Mononuclear cell (primary cell): ENCODE data around the gene CLPTM1L. TPM values are rescaled to one million over a fixed set of nuclear protein-coding genes. Genes with fewer than 3 reads are reported as not detected.
"Not testable (repeated sequence)": the region's sequence is repeated elsewhere in the genome, so short reads cannot be mapped to it uniquely, and the experiment has no call there.

Experiments
- H3K27me3 ChIP-seq: 2 replicates; pipeline ENCODE4 v1.6.0; 2011; ENCODE audit warnings: low read length, control low read depth; ENCODE audit not compliant: insufficient read depth
- H3K4me1 ChIP-seq: 2 replicates; pipeline ENCODE4 v1.5.1; 2011; ENCODE audit warnings: mild to moderate bottlenecking, low read length, control low read depth; ENCODE audit not compliant: insufficient read depth
- H3K4me3 ChIP-seq: 2 replicates; pipeline ENCODE4 v1.5.1; 2011; ENCODE audit warnings: mild to moderate bottlenecking, low read length, moderate library complexity
- H3K9me3 ChIP-seq: 2 replicates; pipeline ENCODE4 v1.5.1; 2011; ENCODE audit warnings: low read depth, mild to moderate bottlenecking, control low read depth, low read length
- total RNA-seq: library from RNA; depleted of rRNA; stranded (reverse); fragments of >200 nt; gene quantifications from one replicate; pipeline ENCODE4 v1.2.3, GENCODE V29; 2012

CLPTM1L gene
- total RNA-seq, 1 donor = 46.8 TPM

GRCh38 chr5:1294206-1294834 lies 50.6 kb downstream of the CLPTM1L start:
- H3K9me3 ChIP-seq = no peaks in the 10 kb centered on the region
- peaks cover 8% of the 10 kb centered on the region for H3K4me1 ChIP-seq
- H3K4me3 ChIP-seq = no peak overlapping the region
- no peaks in the 10 kb centered on the region for H3K27me3 ChIP-seq

DNA sequence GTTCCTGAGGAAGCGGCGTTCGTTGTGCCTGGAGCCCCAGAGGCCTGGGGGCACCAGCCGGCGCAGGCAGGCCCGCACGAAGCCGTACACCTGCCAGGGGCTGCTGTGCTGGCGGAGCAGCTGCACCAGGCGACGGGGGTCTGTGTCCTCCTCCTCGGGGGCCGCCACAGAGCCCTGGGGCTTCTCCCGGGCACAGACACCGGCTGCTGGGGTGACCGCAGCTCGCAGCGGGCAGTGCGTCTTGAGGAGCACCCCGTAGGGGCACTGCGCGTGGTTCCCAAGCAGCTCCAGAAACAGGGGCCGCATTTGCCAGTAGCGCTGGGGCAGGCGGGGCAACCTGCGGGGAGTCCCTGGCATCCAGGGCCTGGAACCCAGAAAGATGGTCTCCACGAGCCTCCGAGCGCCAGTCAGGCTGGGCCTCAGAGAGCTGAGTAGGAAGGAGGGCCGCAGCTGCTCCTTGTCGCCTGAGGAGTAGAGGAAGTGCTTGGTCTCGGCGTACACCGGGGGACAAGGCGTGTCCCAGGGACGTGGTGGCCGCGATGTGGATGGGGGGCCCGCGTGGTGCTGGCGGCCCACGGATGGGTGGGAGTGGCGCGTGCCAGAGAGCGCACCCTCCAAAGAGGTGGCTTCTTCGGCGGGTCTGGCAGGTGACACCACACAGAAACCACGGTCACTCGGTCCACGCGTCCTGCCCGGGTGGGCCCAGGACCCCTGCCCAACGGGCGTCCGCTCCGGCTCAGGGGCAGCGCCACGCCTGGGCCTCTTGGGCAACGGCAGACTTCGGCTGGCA lies 51.3 kb downstream of the CLPTM1L start:
- Histone ChIP-seq H3K4me1 (peaks cover 8% of the 10 kb centered on the region), H3K4me3 (no peak overlapping the region), H3K9me3 (no peaks in the 10 kb centered on the region)

GRCh38 chr5:1292846-1293415 lies 52.0 kb downstream of the CLPTM1L start:
- no peak overlapping the region for H3K4me3 ChIP-seq
- no peaks in the 10 kb centered on the region for H3K9me3 ChIP-seq
- no peaks in the 10 kb centered on the region for H3K27me3 ChIP-seq
- peaks cover 8% of the 10 kb centered on the region for H3K4me1 ChIP-seq

More for the DNA sequence above, 51.3 kb downstream of the CLPTM1L start:
- no peaks in the 10 kb centered on the region for H3K27me3 ChIP-seq

- Histone ChIP-seq H3K9me3 (no peaks in the 10 kb centered on the region), H3K27me3 (no peaks in the 10 kb centered on the region), H3K4me3 (no peak overlapping the region), H3K4me1 (peaks cover 8% of the 10 kb centered on the region)
These were observed 52.8 kb downstream of the CLPTM1L start for GRCh38 chr5:1292139-1292538.

DNA sequence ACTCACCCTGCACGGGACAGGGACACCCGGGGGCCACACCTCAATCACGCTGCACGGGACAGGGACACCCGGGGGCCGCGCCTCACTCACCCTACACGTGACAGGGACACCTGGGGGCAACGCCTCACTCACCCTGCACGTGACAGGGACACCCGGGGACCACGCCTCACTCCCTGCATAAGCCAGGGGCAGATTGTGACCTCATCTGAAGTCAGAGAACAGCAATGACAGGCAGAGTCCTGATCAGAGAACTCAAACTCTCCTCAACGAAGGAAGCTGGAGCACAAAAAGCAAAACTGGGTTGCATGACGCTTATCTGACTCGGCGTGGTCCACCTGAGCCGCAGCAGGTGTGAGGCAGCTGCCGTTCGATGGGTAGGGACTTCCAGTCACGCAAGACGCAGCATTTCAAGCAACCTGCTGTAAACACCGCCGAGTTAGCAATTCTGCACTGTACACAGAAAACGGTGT lies 53.3 kb downstream of the CLPTM1L start:
- Histone ChIP-seq H3K4me1 (peaks cover 8% of the 10 kb centered on the region), H3K27me3 (no peaks in the 10 kb centered on the region), H3K4me3 (no peak overlapping the region), H3K9me3 (no peaks in the 10 kb centered on the region)

DNA sequence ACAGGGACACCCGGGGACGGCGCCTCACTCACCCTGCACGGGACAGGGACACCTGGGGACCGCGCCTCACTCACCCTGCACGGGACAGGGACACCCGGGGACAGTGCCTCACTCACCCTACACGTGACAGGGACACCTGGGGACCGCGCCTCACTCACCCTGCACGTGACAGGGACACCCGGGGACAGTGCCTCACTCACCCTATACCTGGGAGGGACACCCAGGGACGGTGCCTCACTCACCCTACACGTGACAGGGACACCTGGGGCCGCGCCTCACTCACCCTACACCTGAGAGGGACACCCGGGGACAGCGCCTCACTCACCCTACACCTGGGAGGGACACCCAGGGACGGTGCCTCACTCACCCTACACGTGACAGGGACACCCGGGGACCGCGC lies 53.9 kb downstream of the CLPTM1L start:
- not testable (repeated sequence) for H3K27me3 ChIP-seq, H3K9me3 ChIP-seq, H3K4me1 ChIP-seq, H3K4me3 ChIP-seq

DNA sequence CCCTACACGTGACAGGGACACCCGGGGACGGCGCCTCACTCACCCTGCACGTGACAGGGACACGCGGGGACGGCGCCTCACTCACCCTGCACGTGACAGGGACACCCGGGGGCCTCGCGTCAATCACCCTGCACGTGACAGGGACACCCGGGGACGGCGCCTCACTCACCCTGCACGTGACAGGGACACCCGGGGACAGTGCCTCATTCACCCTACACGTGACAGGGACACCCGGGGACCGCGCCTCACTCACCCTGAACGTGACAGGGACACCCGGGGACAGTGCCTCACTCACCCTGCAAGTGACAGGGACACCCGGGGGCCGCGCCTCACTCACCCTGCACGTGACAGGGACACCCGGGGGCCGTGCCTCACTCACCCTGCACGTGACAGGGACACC lies 55.3 kb downstream of the CLPTM1L start:
- not testable (repeated sequence) for H3K4me1 ChIP-seq, H3K9me3 ChIP-seq, H3K4me3 ChIP-seq, H3K27me3 ChIP-seq

DNA sequence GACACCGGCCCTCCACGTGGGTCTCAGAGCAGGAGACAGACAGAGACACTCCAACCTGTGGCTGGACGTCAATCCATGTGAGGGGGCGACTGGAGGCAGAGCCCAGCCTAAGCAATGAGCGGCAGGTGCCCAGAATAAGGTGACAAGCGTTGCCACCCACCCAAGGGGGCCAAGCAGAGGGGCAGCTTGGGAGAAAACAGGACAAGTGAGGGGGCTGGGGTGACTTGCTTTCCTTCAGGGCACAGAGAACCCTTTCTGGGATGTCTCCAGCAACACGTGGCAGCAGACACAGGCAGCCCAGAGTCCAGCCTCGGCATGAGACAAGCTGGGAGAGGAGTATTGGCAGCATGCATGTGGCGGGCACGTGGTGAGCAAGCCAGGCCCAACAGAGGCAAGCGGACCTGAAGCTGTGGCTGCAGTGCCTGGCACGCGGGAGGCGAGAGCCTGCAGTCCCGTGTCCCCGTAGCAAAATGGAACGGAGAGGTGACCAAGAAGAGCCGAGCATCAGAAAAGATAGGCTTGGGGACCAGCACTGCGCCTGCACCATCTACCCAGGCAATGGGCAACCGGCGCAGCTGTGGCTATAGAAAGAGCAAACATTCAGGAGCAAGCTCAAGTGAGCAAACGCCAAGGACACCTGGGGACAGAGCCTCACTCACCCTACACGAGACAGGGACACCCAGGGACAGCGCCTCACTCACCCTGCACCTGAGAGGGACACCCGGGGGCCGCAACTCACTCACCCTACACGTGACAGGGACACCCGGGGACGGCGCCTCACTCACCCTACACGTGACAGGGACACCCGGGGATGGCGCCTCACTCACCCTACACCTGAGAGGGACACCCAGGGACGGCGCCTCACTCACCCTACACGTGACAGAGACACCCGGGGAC lies 56.2 kb downstream of the CLPTM1L start:
- H3K4me3 ChIP-seq = no peak overlapping the region
- H3K9me3 ChIP-seq = no peaks in the 10 kb centered on the region
- H3K4me1 ChIP-seq = no peaks in the 10 kb centered on the region

GRCh38 chr5:1285883-1286291 lies 59.0 kb downstream of the CLPTM1L start:
- no peak overlapping the region for H3K4me3 ChIP-seq
- H3K9me3 ChIP-seq = no peaks in the 10 kb centered on the region
- no peaks in the 10 kb centered on the region for H3K4me1 ChIP-seq
- H3K27me3 ChIP-seq = no peaks in the 10 kb centered on the region

More for the DNA sequence above, 56.2 kb downstream of the CLPTM1L start:
- no peaks in the 10 kb centered on the region for H3K27me3 ChIP-seq

GRCh38 chr5:1285141-1285540 lies 59.8 kb downstream of the CLPTM1L start:
- Histone ChIP-seq H3K27me3 (no peaks in the 10 kb centered on the region), H3K9me3 (no peaks in the 10 kb centered on the region), H3K4me1 (no peaks in the 10 kb centered on the region), H3K4me3 (no peak overlapping the region)

- H3K4me1 ChIP-seq, H3K27me3 ChIP-seq, H3K4me3 ChIP-seq, H3K9me3 ChIP-seq: not testable (repeated sequence)
These were observed 60.4 kb downstream of the CLPTM1L start for GRCh38 chr5:1284336-1284970.

- not testable (repeated sequence) for H3K27me3 ChIP-seq, H3K9me3 ChIP-seq, H3K4me3 ChIP-seq, H3K4me1 ChIP-seq
These were observed 61.2 kb downstream of the CLPTM1L start for GRCh38 chr5:1283729-1284041.

GRCh38 chr5:1282993-1283728 lies 61.7 kb downstream of the CLPTM1L start:
- not testable (repeated sequence) for H3K4me3 ChIP-seq, H3K4me1 ChIP-seq, H3K9me3 ChIP-seq, H3K27me3 ChIP-seq
